Neural cell (in vitro differentiated cells): Measurements from ENCODE around the gene MYORG. TPM values are rescaled to one million over a fixed set of nuclear protein-coding genes. Genes with fewer than 3 reads are reported as not detected.

ENCODE experiments used
- H2AFZ ChIP-seq: fragments of 200-600, 300-800 bp; sonication (generic), shearing (Covaris generic); 2 replicates; pipeline ENCODE4 v1.6.0; 2014; ENCODE audit warnings: low read depth, mild to moderate bottlenecking, antibody characterized with exemption, low read length, moderate library complexity
- H3F3A ChIP-seq: fragments of 200-600 bp; shearing (Covaris generic); 2 replicates; pipeline ENCODE4 v1.6.1; 2016; ENCODE audit warnings: mild to moderate bottlenecking, moderate library complexity, mixed read lengths, antibody characterized with exemption, low read length; ENCODE audit not compliant: insufficient read depth, poor library complexity, severe bottlenecking
- H3K27ac ChIP-seq: fragments of 200-600, 300-800 bp; sonication (generic), shearing (Covaris generic); 2 replicates; pipeline ENCODE4 v1.5.1; 2014; ENCODE audit warnings: mild to moderate bottlenecking, low read length, moderate library complexity
- H3K27me3 ChIP-seq: fragments of 300-800, 200-600 bp; sonication (generic), shearing (Covaris generic); 2 replicates; pipeline ENCODE4 v1.6.0; 2014; ENCODE audit warnings: mild to moderate bottlenecking, low read depth, low read length, moderate library complexity; ENCODE audit not compliant: insufficient read depth
- H3K36me3 ChIP-seq: fragments of 300-800, 200-600 bp; sonication (generic), shearing (Covaris generic); 2 replicates; pipeline ENCODE4 v1.5.1; 2014; ENCODE audit warnings: mild to moderate bottlenecking, antibody characterized with exemption, low read length, moderate library complexity; ENCODE audit not compliant: insufficient read depth
- H3K4me2 ChIP-seq: fragments of 300-800, 200-600 bp; sonication (generic), shearing (Covaris generic); 2 replicates; pipeline ENCODE4 v1.6.0; 2014; ENCODE audit warnings: mild to moderate bottlenecking, low read length
- H3K4me3 ChIP-seq: fragments of 300-800, 200-600 bp; sonication (generic), shearing (Covaris generic); 2 replicates; pipeline ENCODE4 v1.5.1; 2014; ENCODE audit warnings: mild to moderate bottlenecking, low read length, moderate library complexity
- H3K79me2 ChIP-seq: fragments of 200-600 bp; shearing (Covaris generic); replicated peaks from 2 replicates; pipeline ENCODE4 v1.6.0; 2014; ENCODE audit warnings: mild to moderate bottlenecking, low read length, moderate library complexity; ENCODE audit not compliant: insufficient read depth
- H3K9ac ChIP-seq: fragments of 300-800, 200-600 bp; sonication (generic), shearing (Covaris generic); 2 replicates; pipeline ENCODE4 v1.6.1; 2016; ENCODE audit warnings: mild to moderate bottlenecking, low read length, mixed read lengths
- H3K9me2 ChIP-seq: fragments of 200-600 bp; shearing (Covaris generic); 2 replicates; pipeline ENCODE4 v1.6.1; 2016; ENCODE audit warnings: mild to moderate bottlenecking, low read length, mixed read lengths; ENCODE audit not compliant: insufficient read depth
- H3K9me3 ChIP-seq: fragments of 200-600, 300-800 bp; sonication (generic), shearing (Covaris generic); 2 replicates; pipeline ENCODE4 v1.6.1; 2016; ENCODE audit warnings: mild to moderate bottlenecking, mixed run types, low read length, moderate library complexity, mixed read lengths
- H4K20me1 ChIP-seq: fragments of 200-600 bp; shearing (Covaris generic); 2 replicates; pipeline ENCODE4 v1.6.1; 2016; ENCODE audit warnings: mild to moderate bottlenecking, mixed run types; ENCODE audit not compliant: insufficient read depth
- EP300 ChIP-seq: fragments of 450-650 bp; conservative IDR thresholded peaks from 2 replicates; pipeline ENCODE4 v1.6.1; 2014; ENCODE audit warnings: antibody characterized with exemption, mild to moderate bottlenecking, moderate library complexity; ENCODE audit not compliant: poor library complexity, severe bottlenecking
- EZH2 ChIP-seq: fragments of 200-600, 300-800 bp; shearing (Covaris generic), sonication (generic); IDR thresholded peaks from 2 replicates; pipeline ENCODE4 v1.6.1; 2014; ENCODE audit warnings: antibody characterized with exemption, low read length, borderline replicate concordance, mild to moderate bottlenecking; ENCODE audit not compliant: insufficient read depth, poor library complexity, severe bottlenecking
- MXI1 ChIP-seq: fragments of 450-650 bp; conservative IDR thresholded peaks from 2 replicates; pipeline ENCODE4 v1.6.1; 2014; ENCODE audit warnings: antibody characterized with exemption, mild to moderate bottlenecking; ENCODE audit not compliant: poor library complexity, severe bottlenecking
- POLR2AphosphoS5 ChIP-seq: IDR thresholded peaks from 2 replicates; pipeline ENCODE4 v1.6.1; 2012
- RAD21 ChIP-seq: fragments of 450-650 bp; conservative IDR thresholded peaks from 2 replicates; pipeline ENCODE4 v1.6.1; 2014; ENCODE audit warnings: antibody characterized with exemption, mild to moderate bottlenecking, moderate library complexity
- SMC3 ChIP-seq: fragments of 450-650 bp; conservative IDR thresholded peaks from 2 replicates; pipeline ENCODE4 v1.6.1; 2014; ENCODE audit warnings: antibody characterized with exemption, mild to moderate bottlenecking, moderate library complexity; ENCODE audit not compliant: poor library complexity
- TAF1 ChIP-seq: IDR thresholded peaks from 2 replicates; pipeline ENCODE4 v1.6.1; 2012; ENCODE audit warnings: low read depth
- polyA plus RNA-seq: library from polyadenylated mRNA; depleted of rRNA; stranded (reverse); fragments of >200 nt; gene quantifications from 2 replicates; pipeline ENCODE4 v1.2.3, GENCODE V29; 2014
- TF ChIP-seq, protein P1 (sequence below): fragments of 450-650 bp; IDR thresholded peaks from 2 replicates; pipeline ENCODE4 v1.5.1; 2014; ENCODE audit warnings: antibody characterized with exemption, mild to moderate bottlenecking, moderate library complexity; ENCODE audit not compliant: poor library complexity, severe bottlenecking
- TF ChIP-seq, protein P2 (sequence below): IDR thresholded peaks from 2 replicates; pipeline ENCODE4 v1.6.1; 2012; ENCODE audit warnings: borderline replicate concordance

MYORG gene
- polyA plus RNA-seq, 1 donor from 2014 or later = 0.58 TPM

DNA sequence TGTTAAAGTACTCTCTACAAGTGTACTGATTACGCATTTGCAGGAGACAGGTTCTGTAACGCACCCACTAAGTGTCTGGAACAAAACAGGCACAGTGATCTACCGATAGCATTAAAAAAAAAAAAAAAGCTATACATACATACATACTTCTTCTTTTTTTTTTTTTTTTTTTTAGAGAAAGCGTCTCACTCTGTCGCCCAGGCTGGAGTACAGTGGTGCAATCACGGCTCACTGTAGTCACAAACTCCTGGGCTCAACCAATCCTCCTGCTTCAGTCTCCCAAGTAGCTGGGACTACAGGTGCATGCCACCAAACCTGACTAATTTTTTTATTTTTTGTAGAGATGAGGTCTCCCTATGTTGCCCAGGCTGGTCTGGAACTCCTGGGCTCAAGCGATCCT, 55.2 kb downstream of the MYORG start:
- no peaks in the 10 kb centered on the region for H3K36me3 ChIP-seq
- no peaks in the 10 kb centered on the region for H4K20me1 ChIP-seq
- no peak overlapping the region for H3K4me2 ChIP-seq
- peaks cover 16% of the 10 kb centered on the region for H3K79me2 ChIP-seq
- H3K4me3 ChIP-seq = no peak overlapping the region
- TF ChIP-seq, protein P1, sequence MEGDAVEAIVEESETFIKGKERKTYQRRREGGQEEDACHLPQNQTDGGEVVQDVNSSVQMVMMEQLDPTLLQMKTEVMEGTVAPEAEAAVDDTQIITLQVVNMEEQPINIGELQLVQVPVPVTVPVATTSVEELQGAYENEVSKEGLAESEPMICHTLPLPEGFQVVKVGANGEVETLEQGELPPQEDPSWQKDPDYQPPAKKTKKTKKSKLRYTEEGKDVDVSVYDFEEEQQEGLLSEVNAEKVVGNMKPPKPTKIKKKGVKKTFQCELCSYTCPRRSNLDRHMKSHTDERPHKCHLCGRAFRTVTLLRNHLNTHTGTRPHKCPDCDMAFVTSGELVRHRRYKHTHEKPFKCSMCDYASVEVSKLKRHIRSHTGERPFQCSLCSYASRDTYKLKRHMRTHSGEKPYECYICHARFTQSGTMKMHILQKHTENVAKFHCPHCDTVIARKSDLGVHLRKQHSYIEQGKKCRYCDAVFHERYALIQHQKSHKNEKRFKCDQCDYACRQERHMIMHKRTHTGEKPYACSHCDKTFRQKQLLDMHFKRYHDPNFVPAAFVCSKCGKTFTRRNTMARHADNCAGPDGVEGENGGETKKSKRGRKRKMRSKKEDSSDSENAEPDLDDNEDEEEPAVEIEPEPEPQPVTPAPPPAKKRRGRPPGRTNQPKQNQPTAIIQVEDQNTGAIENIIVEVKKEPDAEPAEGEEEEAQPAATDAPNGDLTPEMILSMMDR = no peak
- TF ChIP-seq MXI1 (no peak), RAD21 (no peak), EZH2 (no peak), EP300 (no peak), POLR2AphosphoS5 (no peak), SMC3 (no peak), TAF1 (no peak)
- TF ChIP-seq, protein P2, sequence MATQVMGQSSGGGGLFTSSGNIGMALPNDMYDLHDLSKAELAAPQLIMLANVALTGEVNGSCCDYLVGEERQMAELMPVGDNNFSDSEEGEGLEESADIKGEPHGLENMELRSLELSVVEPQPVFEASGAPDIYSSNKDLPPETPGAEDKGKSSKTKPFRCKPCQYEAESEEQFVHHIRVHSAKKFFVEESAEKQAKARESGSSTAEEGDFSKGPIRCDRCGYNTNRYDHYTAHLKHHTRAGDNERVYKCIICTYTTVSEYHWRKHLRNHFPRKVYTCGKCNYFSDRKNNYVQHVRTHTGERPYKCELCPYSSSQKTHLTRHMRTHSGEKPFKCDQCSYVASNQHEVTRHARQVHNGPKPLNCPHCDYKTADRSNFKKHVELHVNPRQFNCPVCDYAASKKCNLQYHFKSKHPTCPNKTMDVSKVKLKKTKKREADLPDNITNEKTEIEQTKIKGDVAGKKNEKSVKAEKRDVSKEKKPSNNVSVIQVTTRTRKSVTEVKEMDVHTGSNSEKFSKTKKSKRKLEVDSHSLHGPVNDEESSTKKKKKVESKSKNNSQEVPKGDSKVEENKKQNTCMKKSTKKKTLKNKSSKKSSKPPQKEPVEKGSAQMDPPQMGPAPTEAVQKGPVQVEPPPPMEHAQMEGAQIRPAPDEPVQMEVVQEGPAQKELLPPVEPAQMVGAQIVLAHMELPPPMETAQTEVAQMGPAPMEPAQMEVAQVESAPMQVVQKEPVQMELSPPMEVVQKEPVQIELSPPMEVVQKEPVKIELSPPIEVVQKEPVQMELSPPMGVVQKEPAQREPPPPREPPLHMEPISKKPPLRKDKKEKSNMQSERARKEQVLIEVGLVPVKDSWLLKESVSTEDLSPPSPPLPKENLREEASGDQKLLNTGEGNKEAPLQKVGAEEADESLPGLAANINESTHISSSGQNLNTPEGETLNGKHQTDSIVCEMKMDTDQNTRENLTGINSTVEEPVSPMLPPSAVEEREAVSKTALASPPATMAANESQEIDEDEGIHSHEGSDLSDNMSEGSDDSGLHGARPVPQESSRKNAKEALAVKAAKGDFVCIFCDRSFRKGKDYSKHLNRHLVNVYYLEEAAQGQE = no peak
- H3K9me2 ChIP-seq = no peaks in the 10 kb centered on the region
- no peaks in the 10 kb centered on the region for H3F3A ChIP-seq
- no peak overlapping the region for H2AFZ ChIP-seq
- H3K27me3 ChIP-seq = no peaks in the 10 kb centered on the region
- no peaks in the 10 kb centered on the region for H3K9me3 ChIP-seq
- no peak overlapping the region for H3K27ac ChIP-seq
- H3K9ac ChIP-seq = no peak overlapping the region

DNA sequence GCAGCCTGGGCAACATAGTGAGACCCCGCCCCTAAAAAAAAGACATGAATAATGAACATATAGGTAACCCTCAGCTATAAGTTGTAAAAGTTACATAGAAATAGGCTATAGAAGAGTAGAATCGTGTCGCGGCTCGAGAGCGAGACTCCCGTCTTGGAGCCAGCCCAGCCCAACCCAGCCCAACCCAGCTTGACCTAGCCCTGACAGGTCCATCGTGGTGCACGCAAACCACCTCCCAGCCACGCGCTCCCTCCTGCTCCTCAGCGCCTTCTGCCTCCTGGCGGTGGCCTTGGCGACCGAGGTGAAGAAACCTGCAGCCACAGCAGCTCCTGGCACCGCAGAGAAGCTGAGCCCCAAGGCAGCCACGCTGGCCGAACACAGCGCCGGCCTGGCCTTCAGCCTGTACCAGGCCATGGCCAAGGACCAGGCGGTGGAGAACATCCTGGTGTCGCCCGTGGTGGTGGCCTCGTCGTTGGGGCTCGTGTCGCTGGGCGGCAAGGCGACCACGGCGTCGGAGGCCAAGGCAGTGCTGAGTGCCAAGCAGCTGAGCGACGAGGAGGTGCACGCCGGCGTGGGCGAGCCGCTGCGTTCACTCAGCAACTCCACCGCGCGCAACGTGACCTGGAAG, 58.4 kb downstream of the MYORG start:
- no peaks in the 10 kb centered on the region for H3K9me2 ChIP-seq
- no peaks in the 10 kb centered on the region for H3K36me3 ChIP-seq
- H3K27ac ChIP-seq = no peak overlapping the region
- H3K79me2 ChIP-seq = no peaks in the 10 kb centered on the region
- H3K9ac ChIP-seq = no peak overlapping the region
- no peak overlapping the region for H3K4me3 ChIP-seq
- H3K9me3 ChIP-seq = no peaks in the 10 kb centered on the region
- no peaks in the 10 kb centered on the region for H3F3A ChIP-seq
- H3K27me3 ChIP-seq = no peaks in the 10 kb centered on the region
- no peak overlapping the region for H2AFZ ChIP-seq
- no peak for TF ChIP-seq EP300
- no peak for TF ChIP-seq RAD21
- H3K4me2 ChIP-seq = no peak overlapping the region
- no peaks in the 10 kb centered on the region for H4K20me1 ChIP-seq
